CD4-positive, alpha-beta T cell treated with Interleukin-1 beta for 1 hour (primary cell): Measurements from ENCODE around the gene DLST.

ENCODE experiments used
- DNase-seq, 2 donors: peaks; one replicate each; pipeline ENCODE4 v3.0.0-alpha.2; 2020 to 2022

DLST gene

DNA sequence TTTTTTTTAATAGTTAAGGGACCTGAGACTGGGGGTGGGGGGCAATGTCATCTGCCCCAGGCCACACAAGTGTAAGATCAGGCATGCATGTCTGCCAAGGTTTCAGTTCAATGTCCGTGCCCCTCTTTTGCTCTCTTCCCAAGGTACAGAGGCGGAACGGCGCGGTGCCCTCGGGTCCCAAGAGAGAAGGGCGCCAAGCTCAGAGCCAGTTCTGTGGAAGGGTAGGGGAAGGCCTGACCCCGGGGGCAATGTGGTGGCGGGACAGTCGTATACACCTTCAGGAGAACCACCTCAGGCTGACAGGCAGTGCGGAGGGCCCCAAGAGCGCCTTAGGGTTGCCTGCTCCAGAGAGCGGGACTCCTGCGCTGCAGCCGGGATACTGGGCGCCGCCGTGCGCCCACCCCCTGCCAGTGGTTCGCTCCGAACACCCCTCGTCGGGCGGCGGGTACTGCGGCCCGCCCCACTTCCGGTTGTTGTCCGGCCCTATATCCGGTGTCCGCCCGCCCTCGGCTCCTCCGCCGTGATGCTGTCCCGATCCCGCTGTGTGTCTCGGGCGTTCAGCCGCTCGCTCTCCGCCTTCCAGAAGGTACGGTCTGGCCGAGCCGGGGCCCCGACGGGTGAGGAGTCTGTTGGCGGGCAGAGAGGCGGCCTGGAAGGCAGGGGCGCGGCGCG, at the start of gene DLST:
Gene DLST (plus strand): TSS at position 486 of the 672 bp plus-strand sequence. CDS start 38 bp downstream, at position 524.
- peak; percentile 84 to 88 for DNase-seq

DNA sequence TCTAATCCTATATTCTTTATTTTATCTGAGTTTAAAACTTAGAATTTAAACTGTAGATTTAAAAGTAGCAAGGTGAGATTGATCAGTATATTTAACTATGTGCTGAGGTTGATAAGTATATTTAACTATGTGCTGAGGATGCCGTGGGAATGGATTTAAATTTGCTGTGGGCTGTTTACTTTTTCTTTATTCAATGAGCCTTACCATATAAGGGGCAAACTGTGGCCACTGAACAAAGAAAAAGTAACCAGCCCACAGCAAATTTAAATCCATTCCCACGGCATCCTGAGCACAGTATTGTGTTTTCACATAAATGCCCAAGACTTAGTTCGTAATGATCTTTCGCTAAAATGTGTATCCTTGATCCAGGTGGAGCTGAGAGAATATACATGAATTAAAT, 48.9 kb upstream of the DLST start:
- no peak for DNase-seq

DNA sequence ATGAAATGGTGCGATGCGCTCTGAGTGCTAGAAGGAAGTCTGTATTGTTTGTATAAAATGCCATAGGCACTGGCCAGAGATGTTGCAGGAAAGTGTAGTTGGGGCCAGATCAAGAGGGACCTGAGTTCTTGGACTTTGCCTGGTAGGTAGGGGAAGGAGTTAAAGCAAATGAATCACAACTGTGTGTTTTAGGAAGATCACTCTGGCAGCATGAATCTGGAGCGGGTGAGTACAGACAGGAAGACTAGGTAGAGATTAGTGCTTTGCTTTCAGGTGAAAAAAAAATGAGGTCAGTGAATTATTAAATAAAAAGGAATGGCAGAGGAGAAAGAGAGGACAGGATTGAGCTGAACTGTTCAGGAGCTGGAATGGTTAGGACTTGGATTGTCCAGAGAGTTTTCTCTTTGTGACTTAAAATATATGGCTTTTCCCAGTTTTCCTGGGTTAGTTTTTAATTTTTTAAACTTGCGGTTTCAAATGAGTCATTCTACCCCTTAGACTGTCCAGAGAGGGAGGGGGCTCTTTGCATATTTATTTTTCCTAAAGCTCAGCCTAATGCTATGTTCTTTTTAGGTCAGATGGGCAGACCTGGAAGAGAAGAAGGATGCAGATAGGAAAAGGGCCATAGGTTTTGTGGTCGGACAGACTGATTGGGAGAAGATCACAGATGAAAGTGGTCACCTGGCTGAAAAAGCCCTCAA, 46.9 kb upstream of the DLST start:
- no peak for DNase-seq

DNA sequence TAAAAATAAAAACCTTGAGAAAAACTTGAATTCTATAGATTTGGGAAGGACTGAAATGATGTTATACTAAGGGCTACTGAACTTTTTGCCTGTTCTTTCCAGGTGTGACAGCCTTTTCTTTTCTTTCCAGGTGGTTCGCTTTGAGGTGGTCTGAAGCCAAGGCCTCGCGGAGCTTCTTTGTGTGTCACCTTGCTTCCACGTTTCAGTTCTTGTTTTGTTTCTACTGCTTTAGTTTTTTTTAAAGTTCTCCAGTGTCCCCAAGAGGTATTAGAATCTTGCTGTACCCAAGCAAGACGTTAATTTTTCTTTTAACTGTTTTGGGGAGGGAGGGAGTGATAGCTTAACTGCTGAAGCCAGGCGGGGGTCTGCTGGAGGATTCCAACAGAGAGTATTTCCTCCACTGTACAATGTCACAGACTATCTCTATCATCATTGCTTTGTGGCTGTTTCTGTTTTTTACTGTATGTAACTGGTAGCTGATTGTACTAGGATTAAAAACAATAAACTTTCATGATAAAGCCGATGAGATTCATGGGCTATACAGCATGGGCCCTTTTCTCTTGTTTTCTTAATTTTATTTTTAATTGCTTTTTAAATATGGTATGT, 46.0 kb upstream of the DLST start:
- DNase-seq = peak in 1 of 2 donors; percentile 10

DNA sequence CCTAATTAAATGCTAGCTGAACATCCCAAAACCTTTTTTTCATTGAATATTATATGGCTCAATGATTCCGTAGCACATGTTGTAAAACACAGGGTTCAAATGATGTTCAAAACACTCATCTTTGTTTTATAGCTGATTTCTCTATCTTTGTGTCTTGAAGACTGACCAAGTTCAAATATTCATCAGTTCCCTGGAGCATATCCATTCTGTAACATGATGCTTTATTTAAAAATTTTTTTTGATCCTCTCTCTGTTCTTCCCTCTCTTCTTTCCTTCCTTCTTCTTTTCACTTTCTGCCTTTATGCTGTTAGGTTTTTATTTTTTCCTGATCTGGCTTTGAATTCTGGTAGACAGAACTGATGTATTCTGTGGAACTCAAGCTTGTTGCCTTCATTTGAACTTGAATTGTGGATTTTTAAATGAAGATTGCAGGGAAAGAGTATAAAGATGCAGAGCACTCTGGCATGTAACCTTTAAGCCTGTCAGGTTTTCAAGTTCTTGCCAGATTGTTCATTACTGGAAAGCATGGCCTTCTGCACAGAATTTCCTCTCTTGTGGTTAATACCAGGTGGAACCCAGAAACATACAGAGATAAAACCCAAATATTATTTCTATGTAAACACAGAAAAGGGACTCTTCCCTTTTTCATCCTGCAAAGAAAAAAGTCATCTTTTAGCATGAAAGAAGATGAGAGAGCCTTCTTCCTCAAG, 45.3 kb upstream of the DLST start:
- peak in 1 of 2 donors; percentile 6 for DNase-seq

DNA sequence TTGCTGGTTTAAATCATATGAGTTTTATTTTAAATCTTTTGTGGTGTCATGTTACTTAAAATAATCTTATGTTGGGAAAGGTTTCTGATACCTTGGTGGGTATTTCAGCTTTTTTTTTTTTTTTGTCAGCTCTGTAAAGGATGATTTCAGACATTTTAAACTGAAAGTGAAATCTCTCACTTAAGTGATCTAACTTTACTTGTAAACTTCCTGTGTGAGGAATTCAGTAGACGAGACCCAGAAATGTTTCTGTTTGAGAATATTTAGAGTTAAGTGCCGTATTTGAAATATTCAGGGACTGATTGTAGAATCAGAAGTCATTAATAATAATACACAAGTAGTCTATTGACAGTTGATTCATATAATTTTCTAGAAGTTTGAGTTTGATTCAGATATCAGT, 43.5 kb upstream of the DLST start:
- peak in 1 of 2 donors; percentile 52 for DNase-seq

DNA sequence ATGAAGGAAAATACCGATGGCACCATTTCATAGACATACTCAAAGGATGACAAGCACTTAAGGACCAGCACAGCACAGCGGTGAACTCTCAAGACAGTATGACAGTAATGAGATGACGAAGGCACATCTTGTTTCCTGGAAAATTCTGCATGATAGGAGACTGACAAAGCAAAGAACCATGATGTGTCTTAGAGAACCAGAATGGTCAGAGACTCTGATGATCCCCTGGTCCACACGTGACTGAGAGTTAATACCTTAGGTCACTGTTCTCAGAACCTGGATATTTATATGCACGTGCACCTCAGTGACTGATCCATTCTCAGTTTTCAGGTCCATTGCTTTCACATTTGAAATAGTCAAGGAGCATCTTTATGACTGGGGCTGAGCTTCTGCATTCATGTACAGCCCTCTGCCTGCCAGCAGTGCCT, 41.1 kb upstream of the DLST start:
- DNase-seq = no peak

DNA sequence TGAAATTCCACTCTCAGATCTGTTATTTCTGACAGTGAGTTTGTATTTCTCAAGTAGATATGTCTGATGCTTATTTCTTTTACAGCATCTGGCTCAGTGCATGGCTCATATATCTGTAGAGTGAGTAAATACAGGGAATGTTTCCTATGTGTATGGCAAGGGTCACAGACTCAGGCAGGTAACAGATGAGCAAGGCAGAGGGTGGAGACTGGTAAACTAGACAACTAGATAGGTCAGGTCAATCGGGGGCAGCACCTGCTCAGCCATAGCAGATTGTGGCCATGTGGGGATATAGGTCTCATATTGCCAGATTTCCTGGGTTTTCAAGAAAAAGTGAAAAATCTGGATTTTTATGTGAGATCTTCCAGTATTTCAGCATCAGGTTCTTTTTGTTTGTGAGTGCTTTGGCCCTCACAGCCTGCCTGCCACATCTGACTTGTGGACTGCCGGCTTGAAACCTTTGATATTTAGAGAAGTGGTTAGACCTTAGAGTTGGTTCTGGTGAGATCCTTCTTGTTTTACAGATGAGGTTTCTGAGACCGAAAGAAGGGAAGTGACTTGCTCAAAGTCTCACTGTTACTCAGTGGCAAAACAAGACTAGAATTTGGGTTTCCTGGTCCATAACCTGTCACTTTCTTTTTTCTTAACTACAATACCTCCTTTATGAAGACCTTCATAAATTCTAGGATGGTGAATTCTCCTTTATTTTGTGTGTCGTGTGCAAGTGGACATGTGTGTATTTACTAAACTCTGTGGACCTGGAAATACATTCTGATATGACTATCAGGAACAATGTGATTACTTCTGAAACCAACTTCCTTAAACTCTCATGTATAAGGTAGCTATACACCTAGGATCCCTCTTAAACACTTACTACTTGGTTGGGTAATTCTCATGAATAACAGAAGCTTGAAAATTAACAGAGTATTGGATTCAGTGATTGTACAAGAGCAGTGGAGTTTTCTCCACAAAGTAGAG, 40.2 kb upstream of the DLST start:
- DNase-seq = peak; percentile 35 to 39

DNA sequence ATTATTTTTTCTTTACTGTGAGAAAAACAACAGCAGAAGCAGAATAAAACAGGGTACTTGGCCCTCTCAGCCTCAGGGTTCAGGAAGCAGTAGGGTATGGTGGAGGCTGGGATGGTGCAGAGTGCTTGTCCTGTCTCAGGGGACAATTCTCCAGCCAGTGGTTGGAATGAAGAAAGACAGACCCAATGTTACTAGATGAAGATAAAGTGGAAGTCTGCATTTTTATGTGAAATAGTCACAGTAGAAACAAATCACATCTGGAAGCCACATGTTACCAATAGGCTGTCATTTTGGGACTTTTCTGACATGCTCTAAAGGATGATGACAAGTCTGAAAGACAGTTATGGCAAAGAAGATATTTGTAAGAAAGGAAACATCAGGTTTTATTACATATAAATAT, 38.1 kb upstream of the DLST start:
- no peak for DNase-seq

DNA sequence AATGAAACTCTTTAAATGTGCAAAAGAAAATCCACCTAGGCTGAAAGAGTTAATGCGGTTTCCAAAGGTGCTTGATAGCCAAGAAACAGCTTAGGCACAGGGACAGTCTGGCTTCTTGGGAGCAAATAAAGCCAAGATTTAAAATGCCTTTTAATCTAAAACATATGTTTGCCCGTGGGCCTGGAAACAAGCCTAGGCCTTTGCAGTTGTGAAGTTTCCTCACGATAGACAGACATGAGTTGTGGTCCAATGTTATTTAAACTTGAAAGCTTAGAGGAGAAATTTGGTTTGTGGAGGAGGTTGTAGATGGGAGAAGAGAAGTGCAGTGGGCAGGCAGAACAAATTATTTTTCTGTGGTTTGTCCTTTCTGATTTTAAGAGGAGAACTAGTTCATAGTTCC, 35.5 kb upstream of the DLST start:
- no peak for DNase-seq

DNA sequence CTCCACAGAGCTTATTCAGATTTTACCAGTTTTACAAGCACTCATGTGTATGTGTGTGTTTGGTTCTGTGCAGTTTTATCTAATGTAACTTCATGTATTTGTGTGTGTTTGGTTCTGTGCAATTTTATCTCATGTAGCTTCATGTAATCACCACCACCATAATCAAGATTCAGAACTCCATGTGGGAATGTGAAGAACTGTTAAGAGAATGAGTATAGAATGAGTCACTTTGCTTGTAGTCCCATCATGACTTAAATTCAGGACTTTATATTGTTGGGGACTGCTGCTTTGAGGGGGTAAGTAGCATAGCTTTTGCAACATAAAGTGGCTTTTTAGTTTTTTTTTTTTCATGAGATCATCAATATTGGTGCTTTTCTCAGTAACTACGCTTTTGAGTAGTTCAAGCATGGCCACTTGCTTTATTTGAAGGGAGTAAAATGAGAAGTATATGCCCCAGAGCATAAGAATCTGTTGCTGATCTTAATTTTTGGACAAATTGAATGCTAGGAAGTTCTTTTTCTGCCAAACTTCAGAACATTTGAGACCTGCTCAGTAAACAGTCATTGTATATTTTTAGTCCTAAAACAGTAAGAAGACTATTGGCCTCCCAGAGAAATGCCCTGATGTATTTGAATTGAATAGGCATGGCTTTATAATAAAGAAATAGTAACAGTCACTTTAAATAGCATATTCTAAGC, 34.6 kb upstream of the DLST start:
- DNase-seq = no peak

DNA sequence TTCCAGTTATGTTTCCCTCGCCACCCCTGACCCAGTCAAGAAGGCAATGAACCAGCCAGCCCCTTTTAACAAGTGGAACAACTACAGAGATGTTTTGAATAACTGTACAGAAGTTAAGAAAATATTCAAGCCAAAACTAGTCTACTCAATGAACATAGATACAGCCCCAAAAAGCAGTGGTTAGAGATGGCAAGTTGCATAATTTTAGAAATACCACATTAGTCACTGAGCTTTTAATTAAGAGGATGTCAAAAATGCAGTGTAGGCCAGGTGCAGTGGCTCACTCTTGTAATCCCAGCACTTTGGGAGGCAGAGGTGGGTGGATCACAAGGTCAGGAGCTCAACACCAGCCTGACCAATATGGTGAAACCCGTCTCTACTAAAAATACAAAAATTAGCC, 32.9 kb upstream of the DLST start:
- no peak for DNase-seq

DNA sequence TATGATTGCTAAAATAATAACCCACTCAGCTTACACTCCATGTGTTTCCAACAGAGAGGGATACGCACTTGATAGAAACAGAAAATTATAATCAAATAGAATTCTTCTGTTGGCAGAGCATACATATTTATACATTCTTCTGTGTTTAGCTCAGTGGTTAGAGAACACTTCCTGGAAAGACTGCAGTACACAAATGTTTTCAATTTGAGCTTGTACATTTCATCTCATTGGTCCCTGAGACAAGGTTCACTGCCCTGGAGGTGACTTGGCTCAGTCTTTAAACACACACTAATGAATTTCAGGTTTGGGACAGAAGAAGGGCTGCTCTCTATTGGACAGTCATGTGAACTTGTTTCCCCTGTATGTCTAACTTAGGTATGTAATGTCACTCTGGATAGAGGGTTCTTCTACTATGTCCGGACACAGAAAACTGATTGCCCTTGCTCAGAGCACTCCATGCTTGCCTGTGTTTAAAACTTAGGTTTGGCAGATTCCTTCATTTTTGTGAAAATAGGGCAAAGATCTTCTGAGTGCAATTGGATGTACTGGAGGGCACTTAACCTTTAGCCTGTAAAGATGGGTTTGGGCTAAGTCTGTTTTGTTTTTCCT, 28.7 kb upstream of the DLST start:
- no peak for DNase-seq

DNA sequence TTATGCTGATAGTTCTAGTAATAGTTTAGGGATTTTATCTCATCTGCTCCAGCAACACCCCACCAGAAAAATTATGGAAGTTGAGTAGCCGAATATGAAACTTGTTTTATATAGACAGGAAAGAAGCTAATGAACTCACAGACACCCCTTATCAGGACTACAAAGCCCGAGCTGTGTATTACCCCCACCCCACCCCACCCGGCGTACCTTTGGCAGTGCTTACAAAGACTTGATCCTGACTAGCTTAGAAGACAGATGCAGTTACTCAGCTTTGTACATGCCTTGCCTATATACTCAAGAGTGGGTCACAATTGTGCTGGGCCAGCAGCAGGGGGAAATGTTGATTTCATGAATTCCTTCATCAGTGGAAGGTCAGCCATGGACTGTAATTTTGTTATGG, 28.1 kb upstream of the DLST start:
- DNase-seq = no peak

DNA sequence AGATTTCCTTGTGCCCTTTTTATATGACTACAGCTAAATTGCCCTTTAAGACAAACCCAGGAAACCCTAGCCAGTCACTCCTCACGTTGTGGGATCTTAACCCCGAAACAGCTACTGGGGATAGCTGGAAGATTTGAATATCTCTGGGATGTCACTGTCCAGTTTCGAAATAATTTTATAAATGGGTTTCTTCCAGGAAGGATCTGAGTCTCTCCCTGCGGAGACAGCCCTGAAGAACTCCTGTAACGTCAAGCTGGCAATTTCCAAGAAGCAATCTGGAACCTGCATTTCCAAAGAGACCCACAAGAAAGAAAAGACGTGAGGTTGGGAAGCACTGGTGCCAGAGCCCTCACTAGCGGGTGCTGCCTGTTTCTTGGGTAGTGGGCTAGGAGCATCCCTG, 26.7 kb upstream of the DLST start:
- DNase-seq = no peak

DNA sequence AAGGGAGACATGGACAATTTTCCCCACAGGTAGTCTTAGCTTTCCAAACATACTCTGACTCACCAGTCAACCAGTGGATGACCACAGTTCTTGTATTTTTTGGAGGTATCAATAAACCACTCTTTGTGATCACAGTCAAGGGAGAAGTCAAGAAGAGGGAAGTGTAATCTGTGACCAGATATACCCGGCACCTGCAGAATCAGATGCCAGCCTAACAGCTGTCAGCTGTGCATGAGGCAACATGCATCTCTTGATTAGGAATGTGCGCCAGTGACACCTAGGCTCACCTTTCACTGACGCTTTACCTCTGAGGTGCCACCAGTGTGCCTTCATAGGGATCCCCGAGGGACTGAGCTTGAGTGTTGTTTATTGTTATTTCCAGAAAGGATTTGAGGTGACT, 25.8 kb upstream of the DLST start:
- no peak for DNase-seq

DNA sequence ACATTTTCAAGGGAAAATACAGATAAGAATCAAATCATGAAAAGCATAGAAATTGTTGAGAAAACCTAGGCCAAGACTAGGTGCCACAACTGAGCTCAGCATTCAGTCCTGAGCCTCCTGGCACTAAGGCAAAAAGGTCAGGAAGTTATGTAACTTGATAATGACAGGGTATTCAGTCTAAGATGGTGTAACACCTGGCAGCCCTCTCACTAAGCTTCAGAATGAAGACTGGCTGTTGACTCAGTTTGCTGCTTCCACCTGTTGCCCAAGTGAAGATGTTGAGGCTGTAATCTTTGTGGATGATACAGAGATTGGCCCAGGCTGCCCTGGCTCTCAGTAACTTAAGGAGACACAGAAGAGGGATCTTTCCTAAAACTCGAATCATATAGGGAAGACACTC, 25.4 kb upstream of the DLST start:
- no peak for DNase-seq

DNA sequence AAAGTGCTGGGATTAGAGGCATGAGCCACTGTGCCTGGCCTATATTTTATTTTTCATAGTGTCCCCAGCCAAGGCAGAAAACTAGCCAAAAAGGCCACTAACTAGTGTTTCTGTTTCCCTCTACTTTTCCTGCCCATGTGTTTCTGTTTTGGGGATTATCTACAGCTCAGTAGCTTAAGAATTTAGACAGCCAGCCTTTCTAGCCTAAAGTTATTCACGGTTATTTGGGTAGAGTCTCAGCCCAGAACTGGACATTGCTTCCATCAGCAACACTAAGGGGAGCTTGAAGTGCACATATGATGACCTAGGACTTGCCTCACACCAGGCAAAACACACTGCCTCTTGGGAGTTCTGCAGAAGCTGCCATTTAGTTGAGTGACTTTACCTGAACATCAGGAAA, 23.7 kb upstream of the DLST start:
- DNase-seq = no peak

DNA sequence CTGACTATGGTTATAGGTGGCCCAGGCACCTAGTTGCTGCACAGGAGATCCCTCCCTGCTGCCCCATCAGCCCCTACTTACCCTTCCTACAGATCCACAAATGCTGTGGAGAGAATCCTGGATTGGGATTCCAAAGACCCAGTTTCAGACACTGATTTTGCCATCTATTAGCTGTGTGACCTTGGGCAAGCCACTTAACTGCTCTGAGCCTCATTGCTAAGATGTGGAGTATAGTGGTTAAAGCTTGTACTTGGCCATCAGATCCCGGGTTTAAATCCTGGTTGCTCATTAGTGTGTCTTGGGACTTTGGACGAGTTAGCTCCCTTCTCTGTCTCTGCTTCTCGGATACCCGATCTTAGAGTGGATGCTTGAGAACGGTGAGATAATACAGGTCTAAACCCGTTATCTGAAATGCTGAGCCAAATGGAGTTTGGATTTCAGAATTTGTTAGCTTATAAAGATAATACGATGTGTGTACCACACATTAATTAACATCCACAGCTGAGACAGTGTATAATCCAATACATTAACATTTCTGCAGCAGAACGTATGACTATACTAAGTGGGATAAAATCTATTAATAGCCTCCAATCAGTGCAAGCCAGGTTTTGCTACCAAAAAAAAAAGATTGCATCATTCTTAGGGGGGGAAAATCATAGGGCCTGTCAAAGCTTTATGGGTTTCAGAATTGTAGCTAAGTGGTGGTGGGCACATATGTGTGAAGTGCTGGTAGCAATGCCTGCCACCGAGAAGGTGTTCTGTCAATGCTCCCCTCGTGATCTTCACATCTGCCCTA, 21.8 kb upstream of the DLST start:
- DNase-seq = no peak
